Fibroblast of lung (primary cell): ENCODE data around the gene MTRR. TPM values are rescaled to one million over a fixed set of nuclear protein-coding genes. Genes with fewer than 3 reads are reported as not detected.

Source experiments
- DNase-seq, 2 donors: peaks; one replicate each; pipeline versions ENCODE4 v3.0.0 to v3.0.0-alpha.2; 2010; ENCODE audit warnings: low read depth in 2 of 2
- H2AFZ ChIP-seq: 2 replicates; pipeline ENCODE4 v1.5.1; 2012; ENCODE audit warnings: low read length, control low read depth, inconsistent platforms
- H3K27ac ChIP-seq: 2 replicates; pipeline ENCODE4 v1.5.1; 2011; ENCODE audit warnings: low read length, control low read depth; ENCODE audit not compliant: insufficient read depth
- H3K27me3 ChIP-seq: 2 replicates; pipeline ENCODE4 v1.5.1; 2011; ENCODE audit warnings: mild to moderate bottlenecking, low read length; ENCODE audit not compliant: control insufficient read depth, insufficient read depth
- H3K36me3 ChIP-seq: 2 replicates; pipeline ENCODE4 v1.5.1; 2011; ENCODE audit warnings: low read length; ENCODE audit not compliant: control insufficient read depth, insufficient read depth
- H3K4me1 ChIP-seq: 2 replicates; pipeline ENCODE4 v1.5.1; 2011; ENCODE audit warnings: low read length; ENCODE audit not compliant: control insufficient read depth, insufficient read depth; ENCODE audit errors: extremely low read depth
- H3K4me2 ChIP-seq: 2 replicates; pipeline ENCODE4 v1.5.1; 2011; ENCODE audit warnings: low read length, control low read depth; ENCODE audit not compliant: insufficient read depth; ENCODE audit errors: extremely low read depth
- H3K4me3 ChIP-seq, 4 experiments: fragments of 200-600 bp in 1 of 4; sonication (generic) in 1 of 4; replicated peaks in 1 of 4; 2 replicates each; pipeline ENCODE4 v1.5.1; 2011 to 2016; ENCODE audit warnings: low read length in 4 of 4, low read depth in 3 of 4, mild to moderate bottlenecking in 3 of 4, control low read depth in 2 of 4, inconsistent platforms in 1 of 4, mixed read lengths in 1 of 4; ENCODE audit not compliant: insufficient read depth in 1 of 4; ENCODE audit errors: control extremely low read depth in 1 of 4
- H3K79me2 ChIP-seq: 2 replicates; pipeline ENCODE4 v1.5.1; 2012; ENCODE audit warnings: mild to moderate bottlenecking, low read length, inconsistent platforms; ENCODE audit not compliant: control insufficient read depth, insufficient read depth
- H3K9ac ChIP-seq: 2 replicates; pipeline ENCODE4 v1.5.1; 2011; ENCODE audit warnings: mild to moderate bottlenecking, low read length, control low read depth; ENCODE audit not compliant: insufficient read depth
- H3K9me3 ChIP-seq: 2 replicates; pipeline ENCODE4 v1.5.1; 2012; ENCODE audit warnings: low read depth, low read length; ENCODE audit not compliant: control insufficient read depth, insufficient read depth
- H4K20me1 ChIP-seq: 2 replicates; pipeline ENCODE4 v1.5.1; 2011; ENCODE audit warnings: low read length; ENCODE audit not compliant: control insufficient read depth, insufficient read depth; ENCODE audit errors: extremely low read depth
- EZH2 ChIP-seq: IDR thresholded peaks from 2 replicates; pipeline ENCODE4 v1.5.1; 2012; ENCODE audit warnings: low read length, control low read depth, mild to moderate bottlenecking; ENCODE audit errors: missing control alignments
- polyA plus RNA-seq, 2 donors: library from polyadenylated mRNA; depleted of rRNA in 1 of 2; stranded (reverse) in 1 of 2; unstranded in 1 of 2; fragments of >200 nt; gene quantifications; 2 replicates each; pipeline ENCODE4 v1.2.1, GENCODE V29; 2011 to 2012; ENCODE audit warnings: missing spikeins in 1 of 2
- total RNA-seq: library from RNA; depleted of rRNA; stranded (reverse); fragments of >200 nt; gene quantifications from 2 replicates; pipeline ENCODE4 v1.2.1, GENCODE V29; 2014
- TF ChIP-seq, protein P1 (sequence below), 2 donors: IDR thresholded peaks in 1 of 2; conservative IDR thresholded peaks in 1 of 2; 1 replicate in 1 of 2; 2 replicates in 1 of 2; pipeline ENCODE4 v1.5.1; 2011 to 2012; ENCODE audit warnings: low read length in 2 of 2, control low read depth in 1 of 2, inconsistent platforms in 1 of 2, low read depth in 1 of 2, mild to moderate bottlenecking in 1 of 2

Gene MTRR
- total and polyA plus RNA-seq, 2 donors (not counting 1 experiment from before 2014, with no cell fraction given), result 19.0 to 45.1 TPM

DNA sequence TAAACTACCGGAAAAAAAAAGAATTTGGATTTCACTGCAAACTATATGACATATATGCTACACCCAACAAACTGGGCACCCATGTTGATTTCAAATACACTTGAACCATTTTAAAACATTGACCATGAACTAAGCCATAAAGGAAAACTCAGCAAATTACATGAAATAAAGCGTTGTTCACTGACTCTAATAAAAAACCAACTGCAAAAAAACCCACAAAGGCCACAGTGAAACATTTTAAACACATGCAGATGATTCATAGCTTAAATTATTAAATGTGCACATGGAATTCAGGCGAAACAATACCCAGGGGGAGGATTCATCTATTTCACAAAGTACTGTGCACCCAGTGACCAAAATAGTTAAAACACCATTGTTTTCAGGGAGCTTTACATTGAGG lies 33.3 kb downstream of the MTRR start:
- H3K4me2 ChIP-seq, result no peak overlapping the region
- no peaks in the 10 kb centered on the region for H3K9me3 ChIP-seq
- DNase-seq, result peak in 1 of 2 donors; percentile 24
- no peak overlapping the region for H2AFZ ChIP-seq
- H3K36me3 ChIP-seq, result peaks cover 8% of the 10 kb centered on the region
- no peak overlapping the region for H3K4me3 ChIP-seq
- TF ChIP-seq, protein P1, sequence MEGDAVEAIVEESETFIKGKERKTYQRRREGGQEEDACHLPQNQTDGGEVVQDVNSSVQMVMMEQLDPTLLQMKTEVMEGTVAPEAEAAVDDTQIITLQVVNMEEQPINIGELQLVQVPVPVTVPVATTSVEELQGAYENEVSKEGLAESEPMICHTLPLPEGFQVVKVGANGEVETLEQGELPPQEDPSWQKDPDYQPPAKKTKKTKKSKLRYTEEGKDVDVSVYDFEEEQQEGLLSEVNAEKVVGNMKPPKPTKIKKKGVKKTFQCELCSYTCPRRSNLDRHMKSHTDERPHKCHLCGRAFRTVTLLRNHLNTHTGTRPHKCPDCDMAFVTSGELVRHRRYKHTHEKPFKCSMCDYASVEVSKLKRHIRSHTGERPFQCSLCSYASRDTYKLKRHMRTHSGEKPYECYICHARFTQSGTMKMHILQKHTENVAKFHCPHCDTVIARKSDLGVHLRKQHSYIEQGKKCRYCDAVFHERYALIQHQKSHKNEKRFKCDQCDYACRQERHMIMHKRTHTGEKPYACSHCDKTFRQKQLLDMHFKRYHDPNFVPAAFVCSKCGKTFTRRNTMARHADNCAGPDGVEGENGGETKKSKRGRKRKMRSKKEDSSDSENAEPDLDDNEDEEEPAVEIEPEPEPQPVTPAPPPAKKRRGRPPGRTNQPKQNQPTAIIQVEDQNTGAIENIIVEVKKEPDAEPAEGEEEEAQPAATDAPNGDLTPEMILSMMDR (conservative IDR thresholded peaks at IDR 0.05 in 1 of 2, IDR thresholded peaks at IDR 0.05 in 1 of 2; ENCODE audit: low read depth in 1 of 2, low read length in 2 of 2), result no peak
- no peak for TF ChIP-seq EZH2
- no peak overlapping the region for H3K27ac ChIP-seq
- no peaks in the 10 kb centered on the region for H3K79me2 ChIP-seq
- peaks cover 4% of the 10 kb centered on the region for H3K4me1 ChIP-seq
- H4K20me1 ChIP-seq, result no peaks in the 10 kb centered on the region
- H3K9ac ChIP-seq, result no peak overlapping the region
- no peaks in the 10 kb centered on the region for H3K27me3 ChIP-seq

DNA sequence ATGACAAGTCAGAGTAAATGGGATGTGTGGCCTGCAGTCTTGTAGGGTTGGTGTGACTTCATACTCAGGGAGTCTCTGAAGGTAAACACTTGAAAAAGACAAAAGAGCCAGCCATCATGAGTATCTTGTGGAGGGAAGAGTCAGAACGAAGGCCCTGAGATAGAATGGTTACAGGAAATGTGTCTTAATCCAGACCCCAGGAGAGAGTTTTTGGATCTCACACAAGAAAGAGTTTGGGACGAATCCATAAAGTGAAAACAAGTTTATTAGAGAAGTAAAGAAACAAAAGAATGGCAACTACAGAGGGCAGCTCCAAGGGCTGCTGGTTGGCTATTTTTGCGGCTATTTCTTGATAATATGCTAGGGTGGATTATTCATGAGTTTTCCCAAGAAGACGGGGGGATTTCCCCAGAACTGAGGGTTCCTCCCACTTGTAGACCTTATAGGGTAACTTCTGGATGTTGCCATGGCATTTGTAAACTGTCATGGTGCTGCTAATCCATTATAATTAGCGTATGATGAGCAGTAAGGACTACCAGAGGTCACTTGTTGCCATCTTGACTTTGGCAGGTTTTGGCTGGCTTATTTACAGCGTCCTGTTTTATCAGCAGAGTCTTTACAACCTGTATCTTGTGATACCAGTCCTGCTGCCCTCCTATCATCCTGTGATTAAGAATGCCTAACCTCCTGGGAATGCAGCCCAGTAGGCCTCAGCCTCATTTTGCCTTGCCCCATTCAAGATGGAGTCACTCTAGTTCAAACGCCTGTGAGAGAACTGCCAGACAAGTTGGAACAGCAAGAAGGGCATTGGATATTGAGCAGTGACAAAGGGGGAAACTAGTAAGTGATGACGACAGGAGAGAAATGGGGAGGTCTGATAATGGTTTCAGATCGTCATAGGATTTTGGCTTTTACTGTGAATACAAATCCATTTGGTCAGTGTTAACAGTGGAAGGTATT lies 34.0 kb downstream of the MTRR start:
- no peaks in the 10 kb centered on the region for H3K79me2 ChIP-seq
- no peak overlapping the region for H3K4me3 ChIP-seq
- H3K4me2 ChIP-seq, result no peak overlapping the region
- no peaks in the 10 kb centered on the region for H4K20me1 ChIP-seq
- TF ChIP-seq EZH2, result no peak
- TF ChIP-seq, protein P1 (conservative IDR thresholded peaks at IDR 0.05 in 1 of 2, IDR thresholded peaks at IDR 0.05 in 1 of 2; ENCODE audit: low read depth in 1 of 2, low read length in 2 of 2), result no peak
- H3K36me3 ChIP-seq, result peaks cover 8% of the 10 kb centered on the region
- H3K9me3 ChIP-seq, result no peaks in the 10 kb centered on the region
- peaks cover 4% of the 10 kb centered on the region for H3K4me1 ChIP-seq
- H2AFZ ChIP-seq, result no peak overlapping the region
- H3K27me3 ChIP-seq, result no peaks in the 10 kb centered on the region
- no peak overlapping the region for H3K27ac ChIP-seq
- DNase-seq, result peak in 1 of 2 donors; percentile 23
- H3K9ac ChIP-seq, result no peak overlapping the region

DNA sequence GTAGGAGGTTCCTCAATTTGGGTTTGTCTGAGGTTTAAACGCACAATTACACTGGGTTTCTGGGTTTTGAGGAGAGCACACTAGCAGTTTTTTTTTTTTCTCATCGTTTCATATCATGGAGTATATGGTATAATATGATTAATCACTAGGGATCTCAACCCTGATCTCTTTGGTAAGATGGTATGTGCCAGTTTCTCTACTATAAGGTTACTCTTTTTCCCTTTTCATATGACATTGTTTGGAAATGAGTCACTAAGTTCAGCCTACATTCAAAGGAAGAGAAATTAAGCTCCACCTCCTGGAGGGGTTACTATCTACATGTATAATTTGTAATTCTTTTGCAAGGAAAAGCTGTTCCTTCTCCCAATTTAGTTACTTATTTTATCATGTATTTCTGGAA lies 35.2 kb downstream of the MTRR start:
- no peak overlapping the region for H3K27ac ChIP-seq
- no peak for TF ChIP-seq EZH2
- TF ChIP-seq, protein P1 (conservative IDR thresholded peaks at IDR 0.05 in 1 of 2, IDR thresholded peaks at IDR 0.05 in 1 of 2; ENCODE audit: low read depth in 1 of 2, low read length in 2 of 2), result no peak

More for the DNA sequence above, 35.2 kb downstream of the MTRR start:
- H3K36me3 ChIP-seq, result peaks cover 5% of the 10 kb centered on the region
- H3K4me1 ChIP-seq, result peaks cover 4% of the 10 kb centered on the region
- no peaks in the 10 kb centered on the region for H3K79me2 ChIP-seq
- H4K20me1 ChIP-seq, result no peaks in the 10 kb centered on the region
- H3K9me3 ChIP-seq, result no peaks in the 10 kb centered on the region
- H3K9ac ChIP-seq, result no peak overlapping the region
- H3K27me3 ChIP-seq, result no peaks in the 10 kb centered on the region
- H3K4me2 ChIP-seq, result no peak overlapping the region
- H3K4me3 ChIP-seq, result no peak overlapping the region
- DNase-seq, result peak; percentile 73 to 81
- no peak overlapping the region for H2AFZ ChIP-seq
